ENCODE data around the gene NAA20.

Gene NAA20

GRCh38 chr20:20017001-20017843, at the start of gene NAA20:
Gene NAA20, plus strand, starts transcription at chr20:20017362. Its CDS starts 35 bp downstream, at chr20:20017397.
- DNase-seq, result peak; percentile 93

- no peak for DNase-seq
Observed at GRCh38 chr20:19967445-19967844, 49.7 kb upstream of the NAA20 start.

- DNase-seq, result no peak
Observed at GRCh38 chr20:19968028-19968427, 49.1 kb upstream of the NAA20 start.

- DNase-seq, result no peak
Observed at GRCh38 chr20:19968466-19969073, 48.6 kb upstream of the NAA20 start.

GRCh38 chr20:19969106-19969505, 48.1 kb upstream of the NAA20 start:
- no peak for DNase-seq

- no peak for DNase-seq
Observed at GRCh38 chr20:19969507-19970255, 47.5 kb upstream of the NAA20 start.

- no peak for DNase-seq
Observed at GRCh38 chr20:19970256-19970765, 46.9 kb upstream of the NAA20 start.

GRCh38 chr20:19971116-19971515, 46.0 kb upstream of the NAA20 start:
- no peak for DNase-seq

- no peak for DNase-seq
Observed at GRCh38 chr20:19973961-19974629, 43.1 kb upstream of the NAA20 start.

GRCh38 chr20:19974630-19975435, 42.3 kb upstream of the NAA20 start:
- DNase-seq, result no peak

- DNase-seq, result no peak
Observed at GRCh38 chr20:19975436-19975799, 41.7 kb upstream of the NAA20 start.

GRCh38 chr20:19975901-19976300, 41.3 kb upstream of the NAA20 start:
- no peak for DNase-seq

GRCh38 chr20:19976595-19977372, 40.4 kb upstream of the NAA20 start:
- DNase-seq, result no peak

GRCh38 chr20:19977373-19977770, 39.8 kb upstream of the NAA20 start:
- no peak for DNase-seq

- no peak for DNase-seq
Observed at GRCh38 chr20:19978511-19979210, 38.5 kb upstream of the NAA20 start.

GRCh38 chr20:19981031-19981451, 36.1 kb upstream of the NAA20 start:
- no peak for DNase-seq

- DNase-seq, result no peak
Observed at GRCh38 chr20:19986419-19986818, 30.7 kb upstream of the NAA20 start.

GRCh38 chr20:19987046-19987445, 30.1 kb upstream of the NAA20 start:
- no peak for DNase-seq

GRCh38 chr20:19990850-19991249, 26.3 kb upstream of the NAA20 start:
- no peak for DNase-seq

GRCh38 chr20:19991308-19991707, 25.9 kb upstream of the NAA20 start:
- DNase-seq, result no peak

- no peak for DNase-seq
Observed at GRCh38 chr20:19991854-19992253, 25.3 kb upstream of the NAA20 start.

All from stimulated activated CD4-positive, alpha-beta T cell treated with anti-CD3 and anti-CD28 coated beads, Interleukin-4, amount 100 ng/mL, for 24 hours (primary cell).